ENCODE measurements around the gene REXO4.

REXO4 gene, protein sequence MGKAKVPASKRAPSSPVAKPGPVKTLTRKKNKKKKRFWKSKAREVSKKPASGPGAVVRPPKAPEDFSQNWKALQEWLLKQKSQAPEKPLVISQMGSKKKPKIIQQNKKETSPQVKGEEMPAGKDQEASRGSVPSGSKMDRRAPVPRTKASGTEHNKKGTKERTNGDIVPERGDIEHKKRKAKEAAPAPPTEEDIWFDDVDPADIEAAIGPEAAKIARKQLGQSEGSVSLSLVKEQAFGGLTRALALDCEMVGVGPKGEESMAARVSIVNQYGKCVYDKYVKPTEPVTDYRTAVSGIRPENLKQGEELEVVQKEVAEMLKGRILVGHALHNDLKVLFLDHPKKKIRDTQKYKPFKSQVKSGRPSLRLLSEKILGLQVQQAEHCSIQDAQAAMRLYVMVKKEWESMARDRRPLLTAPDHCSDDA

DNA sequence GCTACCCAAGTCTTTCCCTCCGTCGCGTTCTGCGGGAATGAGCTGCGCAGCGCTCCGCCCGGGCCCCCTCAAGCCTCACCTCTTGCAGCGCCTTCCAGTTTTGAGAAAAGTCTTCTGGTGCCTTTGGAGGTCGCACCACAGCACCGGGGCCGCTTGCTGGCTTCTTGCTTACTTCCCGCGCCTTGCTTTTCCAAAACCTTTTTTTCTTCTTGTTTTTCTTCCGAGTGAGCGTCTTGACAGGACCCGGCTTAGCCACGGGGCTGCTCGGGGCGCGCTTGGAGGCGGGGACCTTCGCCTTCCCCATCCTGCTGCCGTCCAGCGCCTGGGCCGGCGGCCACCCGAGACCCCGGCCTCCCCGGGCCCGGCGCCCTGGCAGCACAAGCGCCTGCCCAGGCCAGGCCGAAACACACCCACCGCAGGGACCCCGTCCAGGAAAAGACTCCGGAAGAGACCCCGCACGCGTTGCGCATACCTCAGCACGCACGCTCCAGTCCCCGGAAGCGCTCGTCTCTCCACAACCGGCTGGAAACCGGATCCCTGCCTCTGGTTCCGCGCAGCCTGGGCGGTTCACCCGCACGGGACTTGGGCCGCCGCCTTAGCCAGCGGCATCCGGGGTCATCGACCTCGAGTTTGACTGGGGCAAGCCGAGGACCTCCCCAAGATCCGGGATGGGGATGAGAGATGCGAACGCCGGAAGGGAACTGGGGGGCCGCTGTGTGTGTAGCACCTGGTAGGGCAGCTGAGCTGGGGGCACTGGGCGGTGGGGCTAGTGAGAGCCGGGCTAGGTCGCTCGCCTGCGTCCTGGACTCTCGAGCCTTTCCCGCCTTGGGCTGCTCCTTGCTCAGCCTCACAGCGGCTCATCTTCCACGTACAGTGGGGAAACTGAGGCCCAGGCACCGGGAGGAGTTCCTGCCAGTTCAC, at the start of gene REXO4:
REXO4 (minus strand) TSS at position 470 of the 921 bp plus-strand sequence; CDS start at position 304, 166 bp downstream.
- intact Hi-C loops (cut with DNase I): loop anchor here (5.0 to 10.0 kb wide), 2 partner anchors 40 to 63 kb away; partner anchors contain the start of genes CACFD1, SURF1 and SURF2
- DNase-seq: peak; percentile 59 to 93 (median 82)

DNA sequence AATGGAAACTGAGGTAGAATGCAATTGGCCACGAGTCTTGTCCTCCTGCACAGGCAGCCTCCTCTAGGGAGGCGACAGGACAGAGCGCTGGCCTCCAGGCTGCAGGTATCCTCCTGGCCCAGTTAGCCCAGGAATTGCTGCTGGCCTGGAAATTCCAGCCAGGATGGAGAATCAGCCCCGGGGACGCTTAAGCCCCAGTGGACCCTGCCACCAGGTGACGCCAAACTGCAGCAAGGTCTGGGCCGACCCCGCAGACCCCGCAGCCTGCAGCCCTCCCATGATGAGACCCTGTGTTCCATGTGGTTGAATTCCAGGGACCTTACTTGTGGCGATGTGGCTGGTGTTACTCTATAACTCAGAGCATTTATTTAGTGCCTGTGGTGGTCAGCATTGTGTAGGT, 49.3 kb upstream of the REXO4 start:
- no peak for DNase-seq
- intact Hi-C loops (cut with DNase I): no loop called here

DNA sequence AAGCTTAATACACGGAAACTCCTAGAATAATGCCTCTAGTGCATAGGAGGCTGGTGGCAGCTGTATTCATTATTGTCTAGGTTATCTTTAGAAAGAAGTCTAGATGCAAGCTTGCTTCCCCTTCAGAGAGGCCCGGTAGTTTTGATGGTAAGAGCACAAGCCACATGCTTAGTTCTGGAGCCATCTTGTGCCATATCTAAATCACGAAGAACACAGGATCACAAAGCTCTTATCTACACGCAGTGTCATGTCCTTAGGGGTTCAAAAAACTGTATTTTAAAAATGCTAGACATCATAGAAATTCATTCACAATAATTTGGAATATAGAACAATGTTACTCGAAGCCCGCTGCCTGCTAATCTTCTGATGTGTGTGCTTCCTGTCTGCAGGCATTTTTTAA, 48.2 kb upstream of the REXO4 start:
- intact Hi-C loops (cut with DNase I): no loop called here
- no peak for DNase-seq

DNA sequence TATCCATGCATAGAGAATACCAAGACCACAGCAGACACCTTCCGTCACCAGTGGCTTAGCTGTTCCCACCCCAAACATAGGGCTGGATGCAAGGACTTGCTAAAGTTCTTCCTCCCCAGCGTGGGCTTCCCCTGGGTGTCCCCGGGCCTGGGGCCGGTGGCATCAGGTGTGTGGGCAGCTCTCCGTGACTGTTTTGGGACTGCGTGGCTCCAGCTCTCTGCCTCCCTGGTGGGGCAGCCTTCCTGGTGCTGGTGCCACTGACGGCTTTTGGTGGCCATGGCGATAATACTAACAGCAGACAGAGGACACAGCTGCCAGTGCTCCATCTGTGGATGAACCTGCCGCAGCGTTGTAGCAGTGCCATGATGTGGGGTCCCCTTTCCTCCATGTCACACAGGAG, 46.8 kb upstream of the REXO4 start:
- no peak for DNase-seq
- intact Hi-C loops (cut with DNase I): no loop called here

DNA sequence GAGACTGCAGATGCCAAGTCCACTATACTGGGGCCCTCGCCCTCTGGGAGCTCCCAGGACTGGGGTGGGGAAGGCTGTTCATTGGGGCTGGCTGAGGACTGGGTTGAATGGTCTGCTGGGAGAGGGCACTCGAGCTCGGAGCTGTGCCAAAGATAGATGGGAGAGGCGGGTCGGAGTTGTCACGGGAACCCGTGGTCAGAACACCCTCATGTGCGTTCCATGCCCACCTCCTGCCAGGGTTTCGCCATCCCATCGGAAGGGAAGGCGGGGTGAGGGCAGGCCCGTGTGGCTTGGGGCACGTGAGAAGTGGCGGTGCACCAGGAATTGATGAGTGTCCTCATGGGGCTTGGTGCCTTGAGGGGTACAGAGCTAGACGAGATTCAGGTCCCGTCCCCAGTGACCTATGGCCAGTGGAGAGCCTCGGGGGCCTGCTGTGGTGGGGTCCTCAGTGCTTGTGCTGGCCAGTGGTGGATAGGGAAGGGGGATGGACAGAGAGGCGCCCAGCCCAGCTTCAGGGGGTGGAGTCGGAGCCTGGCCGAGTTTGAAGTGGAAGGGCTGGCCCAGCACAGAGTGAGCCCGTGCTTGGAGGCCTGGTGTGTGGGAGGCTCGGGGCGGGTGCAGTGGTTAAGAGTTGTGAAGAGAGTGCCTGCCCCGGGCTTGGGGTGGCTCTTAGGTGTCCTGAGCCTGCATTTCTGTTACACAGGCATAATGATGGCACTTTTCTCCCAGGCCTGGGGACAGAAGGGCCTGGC, 46.2 kb upstream of the REXO4 start:
- intact Hi-C loops (cut with DNase I): no loop called here
- DNase-seq: no peak

DNA sequence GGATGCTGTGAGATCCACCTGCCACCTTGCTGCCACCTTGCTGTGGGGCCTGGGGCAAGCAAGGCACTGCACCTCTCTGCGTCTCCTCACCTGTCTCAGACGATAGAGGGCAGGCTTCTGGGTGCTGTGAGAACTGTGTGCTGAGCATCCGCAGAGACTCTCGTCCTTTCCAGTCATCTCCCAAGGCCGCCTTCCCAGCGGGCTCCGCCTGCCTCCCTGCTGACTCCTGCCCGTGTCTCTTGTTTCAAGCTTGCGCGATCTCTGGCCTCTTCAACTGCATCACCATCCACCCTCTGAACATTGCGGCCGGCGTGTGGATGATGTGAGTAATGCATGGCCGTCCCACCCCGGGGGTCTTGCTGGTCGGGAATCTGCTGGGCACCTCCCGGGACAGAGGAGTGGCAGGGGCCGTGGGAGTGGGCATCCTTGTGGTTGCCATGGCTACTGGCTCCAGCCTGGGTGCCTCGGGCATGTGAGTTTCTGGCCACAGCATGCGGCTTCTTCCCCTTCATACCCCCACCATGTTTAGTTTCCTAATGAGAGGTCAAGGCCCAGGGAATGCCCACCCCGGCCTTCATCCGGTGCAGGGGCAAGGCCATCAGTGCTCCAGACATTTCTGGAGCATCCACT, 45.5 kb upstream of the REXO4 start:
- intact Hi-C loops (cut with DNase I): no loop called here
- DNase-seq: peak in 25 of 42 donors; percentile 26 to 82 (median 56)

DNA sequence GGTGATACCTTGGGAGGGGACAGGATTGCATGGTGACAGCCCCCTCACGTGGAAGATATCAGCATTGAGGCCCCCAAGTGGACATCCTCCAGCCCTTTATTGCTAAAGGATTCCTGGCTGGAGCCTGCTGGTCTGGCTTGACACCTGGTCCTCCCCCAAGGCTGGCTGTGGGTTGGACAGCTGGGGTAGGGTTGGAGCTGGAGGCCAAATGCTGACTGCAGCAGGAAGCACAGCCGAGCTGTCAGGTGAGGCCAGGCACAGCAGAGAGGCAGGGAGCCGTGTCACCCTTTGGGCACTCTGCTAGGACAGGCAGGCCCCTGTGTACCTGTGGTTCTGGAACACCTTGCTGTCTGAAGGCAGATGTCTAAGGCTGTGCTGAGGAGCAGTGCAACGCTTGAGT, 44.2 kb upstream of the REXO4 start:
- intact Hi-C loops (cut with DNase I): no loop called here

DNA sequence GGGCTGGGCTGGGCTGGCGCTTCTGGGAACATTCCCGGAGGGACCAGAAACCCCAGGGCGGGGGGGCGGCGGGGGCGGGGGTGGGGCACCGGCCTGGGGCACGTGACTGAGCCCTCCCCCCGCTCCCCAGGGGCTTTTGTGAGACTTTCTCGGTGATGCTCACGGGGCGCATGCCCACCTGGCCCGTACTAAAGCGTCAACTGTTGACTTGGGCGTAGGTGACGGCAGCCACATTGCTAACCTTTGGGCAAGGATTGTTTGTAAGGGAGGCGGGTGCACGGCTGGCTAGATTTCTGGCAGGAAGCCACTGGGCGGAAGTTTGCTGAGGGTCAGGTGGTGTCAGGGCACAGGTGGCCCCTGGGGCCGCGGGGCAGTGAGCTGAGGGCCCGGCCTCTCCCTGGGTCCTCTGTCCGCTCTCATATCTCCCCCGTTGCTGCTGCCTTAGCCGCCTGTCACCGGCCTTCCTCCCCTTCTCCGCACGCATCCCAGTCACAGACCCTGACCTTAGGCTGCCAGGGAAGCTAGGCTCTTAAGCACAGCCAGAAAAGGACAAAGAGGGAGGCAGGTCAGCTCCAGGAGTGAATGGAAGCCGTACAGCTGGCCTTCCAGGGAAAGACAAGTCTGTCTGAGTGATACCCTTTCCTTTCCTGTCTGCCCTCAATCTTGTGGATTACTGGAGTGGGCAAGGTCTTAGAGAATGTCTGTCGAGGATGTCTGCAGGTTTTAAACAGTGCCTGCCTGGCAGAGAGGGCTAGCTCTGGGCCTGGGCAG, 42.8 kb upstream of the REXO4 start:
- intact Hi-C loops (cut with DNase I): no loop called here
- DNase-seq: peak in 21 of 42 donors; percentile 22 to 62 (median 42)

More for the DNA sequence above, 44.2 kb upstream of the REXO4 start:
- no peak for DNase-seq

DNA sequence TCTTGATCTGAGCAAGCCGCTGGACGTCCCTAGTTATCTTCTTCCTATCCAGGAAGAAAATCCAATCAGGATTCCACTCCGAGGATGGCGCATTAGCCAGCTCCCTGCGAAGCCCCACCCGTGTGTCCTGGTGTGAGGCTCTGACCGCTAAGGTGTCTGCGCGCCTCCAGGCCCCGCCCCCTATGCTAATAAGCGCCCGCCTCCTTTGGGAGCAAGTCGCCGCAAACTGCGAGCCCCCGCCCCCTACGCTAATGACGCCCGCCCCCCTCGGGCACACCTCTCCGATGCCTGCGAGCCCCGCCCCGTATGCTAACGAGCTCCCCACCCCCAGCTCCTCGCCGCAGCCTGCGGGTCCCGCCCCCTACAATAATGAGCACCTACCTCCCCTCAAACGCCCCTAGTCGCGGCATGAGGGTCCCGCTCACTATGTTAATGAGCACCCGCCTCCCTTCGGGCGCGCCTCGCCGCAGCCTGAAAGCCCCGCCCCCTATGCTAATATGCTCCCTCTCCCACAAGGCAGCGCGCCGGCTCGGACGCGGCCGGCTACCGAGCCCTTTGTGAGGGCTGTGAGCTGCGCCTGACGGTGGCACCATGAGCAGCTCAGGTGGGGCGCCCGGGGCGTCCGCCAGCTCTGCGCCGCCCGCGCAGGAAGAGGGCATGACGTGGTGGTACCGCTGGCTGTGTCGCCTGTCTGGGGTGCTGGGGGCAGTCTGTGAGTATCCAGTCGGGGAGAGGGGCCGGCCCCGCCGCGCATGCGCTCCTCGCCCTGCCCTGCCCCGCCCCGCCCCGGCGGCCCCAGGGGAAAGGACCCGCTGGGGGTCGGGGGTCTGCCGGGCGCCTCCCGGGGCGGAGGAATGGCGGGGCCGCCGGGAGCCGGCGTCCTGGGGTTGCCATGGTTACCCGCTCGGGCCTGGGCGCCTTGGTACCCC, 41.9 kb upstream of the REXO4 start, which contains the start of gene CACFD1:
CACFD1 (plus strand) TSS at position 503 of the 929 bp plus-strand sequence; CDS start at position 592, 89 bp downstream.
- DNase-seq: peak; percentile 92 to 99 (median 97)

DNA sequence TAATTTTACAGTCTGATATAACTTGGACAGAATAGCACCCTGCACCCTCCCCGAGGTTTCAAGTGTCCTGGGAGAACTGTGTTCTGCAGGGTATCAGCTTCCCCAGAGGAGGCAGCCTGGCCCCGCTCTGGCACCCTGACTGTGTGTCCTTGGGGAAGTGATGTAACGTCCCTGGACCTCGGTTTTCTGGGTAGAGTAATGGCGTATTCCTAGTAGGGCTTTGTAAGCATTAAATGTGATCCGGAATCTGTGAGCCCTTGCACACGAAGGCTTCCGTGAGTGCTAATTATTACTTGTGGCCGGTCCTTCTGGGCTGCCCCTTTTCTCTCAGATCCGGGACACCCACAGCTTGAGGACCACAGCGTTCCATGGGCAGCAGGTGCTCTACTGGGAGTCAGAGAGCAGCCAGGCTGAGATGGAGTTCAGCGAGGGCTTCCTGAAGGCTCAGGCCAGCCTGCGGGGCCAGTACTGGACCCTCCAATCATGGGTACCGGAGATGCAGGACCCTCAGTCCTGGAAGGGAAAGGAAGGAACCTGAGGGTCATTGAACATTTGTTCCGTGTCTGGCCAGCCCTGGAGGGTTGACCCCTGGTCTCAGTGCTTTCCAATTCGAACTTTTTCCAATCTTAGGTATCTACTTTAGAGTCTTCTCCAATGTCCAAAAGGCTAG, 41.0 kb upstream of the REXO4 start:
- DNase-seq: no peak
- intact Hi-C loops (cut with DNase I): loop anchor here (5.0 kb wide), 1 partner anchor 41 kb away; the partner anchor contains the start of gene REXO4

More for the DNA sequence above, 41.9 kb upstream of the REXO4 start, which contains the start of gene CACFD1:
- intact Hi-C loops (cut with DNase I): loop anchor here (5.0 kb wide), 1 partner anchor 42 kb away; the partner anchor contains the start of gene REXO4

DNA sequence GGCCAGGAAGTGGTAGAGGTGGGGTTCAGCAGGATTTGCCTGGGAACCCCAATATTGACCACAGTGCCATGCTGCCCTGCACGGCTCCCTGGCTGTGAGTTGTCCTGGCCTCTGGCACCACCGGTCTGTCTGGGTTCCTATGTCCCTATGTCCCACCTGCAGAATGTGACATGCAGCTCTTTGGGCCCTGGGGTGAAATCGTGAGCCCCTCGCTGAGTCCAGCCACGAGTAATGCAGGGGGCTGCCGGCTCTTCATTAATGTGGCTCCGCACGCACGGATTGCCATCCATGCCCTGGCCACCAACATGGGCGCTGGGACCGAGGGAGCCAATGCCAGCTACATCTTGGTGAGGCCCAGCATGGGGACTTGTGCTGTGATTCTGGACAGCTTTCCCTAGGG, 39.9 kb upstream of the REXO4 start:
- intact Hi-C loops (cut with DNase I): loop anchor here (5.0 kb wide), 1 partner anchor 40 kb away; the partner anchor contains the start of gene REXO4

DNA sequence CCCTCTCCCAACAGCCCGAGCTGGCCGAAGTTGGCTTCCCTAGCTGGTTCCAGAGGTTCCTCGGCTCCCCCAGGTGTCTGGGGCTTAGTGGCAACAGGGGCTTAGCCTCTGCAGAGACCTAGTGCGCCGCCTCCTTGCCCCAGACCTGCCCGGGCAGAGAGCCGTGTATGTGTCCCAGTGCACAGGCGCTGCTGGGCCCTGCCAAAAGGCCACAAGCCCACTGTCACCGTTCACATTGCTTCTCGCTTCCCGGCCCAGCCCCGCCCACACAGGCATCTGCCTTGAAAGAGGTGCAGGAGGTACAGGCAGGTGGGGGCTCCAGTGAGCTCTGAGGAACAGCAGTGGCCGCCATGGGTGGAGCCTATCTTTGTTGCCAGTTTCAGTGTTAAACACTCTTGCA, 39.4 kb upstream of the REXO4 start:
- intact Hi-C loops (cut with DNase I): loop anchor here (5.0 kb wide), 1 partner anchor 40 kb away; the partner anchor contains the start of gene REXO4

More for the DNA sequence above, 39.9 kb upstream of the REXO4 start:
- DNase-seq: no peak

DNA sequence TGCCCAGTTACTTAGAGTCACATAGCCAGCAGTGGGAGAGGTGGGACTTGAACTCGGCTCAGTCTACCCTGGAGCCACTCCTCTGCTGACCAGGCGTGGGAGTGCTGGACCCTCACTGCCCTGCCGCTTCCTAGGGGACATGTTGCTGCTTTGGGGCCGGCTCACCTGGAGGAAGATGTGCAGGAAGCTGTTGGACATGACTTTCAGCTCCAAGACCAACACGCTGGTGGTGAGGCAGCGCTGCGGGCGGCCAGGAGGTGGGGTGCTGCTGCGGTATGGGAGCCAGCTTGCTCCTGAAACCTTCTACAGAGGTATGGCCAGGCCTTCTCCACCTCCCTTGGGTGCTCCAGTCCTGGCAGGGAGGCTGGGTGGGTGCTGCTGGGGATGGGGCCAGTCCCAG, 38.6 kb upstream of the REXO4 start:
- intact Hi-C loops (cut with DNase I): loop anchor here (5.0 kb wide), 1 partner anchor 39 kb away; the partner anchor contains the start of gene REXO4
- DNase-seq: no peak

More for the DNA sequence above, 39.4 kb upstream of the REXO4 start:
- DNase-seq: no peak

DNA sequence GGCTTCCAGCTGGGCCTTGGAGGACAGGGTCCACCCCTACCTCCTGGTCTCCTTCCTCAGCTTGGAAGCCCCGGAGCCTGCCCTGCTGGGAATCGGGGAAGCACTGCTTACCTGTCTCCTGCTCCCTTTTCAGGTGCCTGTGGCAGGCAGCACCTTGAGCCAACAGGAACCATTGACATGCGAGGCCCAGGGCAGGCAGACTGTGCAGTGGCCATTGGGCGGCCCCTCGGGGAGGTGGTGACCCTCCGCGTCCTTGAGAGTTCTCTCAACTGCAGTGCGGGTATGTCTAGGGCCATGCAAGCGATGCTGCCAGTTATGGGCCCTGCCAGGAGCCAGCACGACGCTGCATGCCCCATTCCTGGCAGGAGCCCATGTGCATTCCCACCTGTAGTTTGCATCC, 38.1 kb upstream of the REXO4 start:
- intact Hi-C loops (cut with DNase I): loop anchor here (5.0 kb wide), 1 partner anchor 39 kb away; the partner anchor contains the start of gene REXO4
- no peak for DNase-seq

DNA sequence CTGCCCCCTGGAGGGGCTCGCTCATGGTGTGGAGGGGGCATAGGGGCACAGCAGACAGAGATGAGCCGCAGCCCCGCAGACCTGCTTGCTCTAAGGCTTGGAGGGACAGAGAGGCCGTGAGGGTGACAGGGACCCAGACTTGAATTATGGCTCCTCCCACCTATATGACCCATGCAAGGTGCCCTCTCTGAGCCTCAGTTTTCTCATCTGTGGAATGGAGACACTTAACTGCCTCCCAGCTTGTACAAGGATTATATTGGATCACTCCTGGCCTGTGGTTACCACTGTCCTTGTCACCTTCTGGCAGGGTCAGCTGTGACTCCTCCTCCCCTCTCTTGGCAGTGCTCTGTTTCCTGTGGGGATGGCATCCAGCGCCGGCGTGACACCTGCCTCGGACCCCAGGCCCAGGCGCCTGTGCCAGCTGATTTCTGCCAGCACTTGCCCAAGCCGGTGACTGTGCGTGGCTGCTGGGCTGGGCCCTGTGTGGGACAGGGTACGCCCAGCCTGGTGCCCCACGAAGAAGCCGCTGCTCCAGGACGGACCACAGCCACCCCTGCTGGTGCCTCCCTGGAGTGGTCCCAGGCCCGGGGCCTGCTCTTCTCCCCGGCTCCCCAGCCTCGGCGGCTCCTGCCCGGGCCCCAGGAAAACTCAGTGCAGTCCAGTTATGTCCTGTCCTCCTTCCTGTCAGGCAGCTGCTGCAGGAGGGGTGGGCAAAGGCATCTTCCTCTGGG, 37.3 kb upstream of the REXO4 start:
- intact Hi-C loops (cut with DNase I): loop anchor here (5.0 kb wide), 1 partner anchor 38 kb away; the partner anchor contains the start of gene REXO4
- DNase-seq: no peak
